D721Med (cell line): ENCODE measurements around the gene SP1.
"Not testable (repeated sequence)": the region's sequence is repeated elsewhere in the genome, so short reads cannot be mapped to it uniquely, and the experiment has no call there.

Experiments
- DNase-seq: peaks from one replicate; pipeline ENCODE4 v3.0.0; 2011; ENCODE audit warnings: low spot score; ENCODE audit not compliant: insufficient read length
- FAIRE-seq: peaks from 2 replicates; lab custom pipeline; 2011; peaks lifted over from hg19 to GRCh38; lab: Jason Lieb, UNC
- CTCF ChIP-seq: IDR thresholded peaks from 2 replicates; pipeline ENCODE4 v1.5.1; 2012; ENCODE audit warnings: mild to moderate bottlenecking, control low read depth; ENCODE audit not compliant: insufficient read depth; ENCODE audit errors: missing control alignments

SP1 gene

GRCh38 chr12:53441040-53441833 lies 61.3 kb downstream of the SP1 start, which contains the start of gene PRR13:
Gene PRR13 (plus strand): TSS chr12:53441734. CDS start chr12:53442715, 981 bp downstream.
- no peak for TF ChIP-seq CTCF
- FAIRE-seq (no peak), DNase-seq (peak; percentile 89)

- no peak for FAIRE-seq
- no peak for TF ChIP-seq CTCF
- DNase-seq: no peak
Observed at GRCh38 chr12:53443955-53444354, 64.0 kb downstream of the SP1 start.

GRCh38 chr12:53444593-53445325 lies 64.8 kb downstream of the SP1 start:
- DNase-seq, FAIRE-seq: not testable (repeated sequence)

- DNase-seq (no peak), FAIRE-seq (no peak)
- TF ChIP-seq CTCF: no peak
Observed at GRCh38 chr12:53450936-53451335, 71.0 kb downstream of the SP1 start.

GRCh38 chr12:53451661-53452158 lies 71.7 kb downstream of the SP1 start, which contains the start of gene PCBP2:
Gene PCBP2 (plus strand): TSS chr12:53452102. CDS start chr12:53454801, 2,699 bp downstream.
- no peak for FAIRE-seq
- peak; percentile 81 for TF ChIP-seq CTCF
- DNase-seq: peak; percentile 79

GRCh38 chr12:53452159-53453077 lies 72.4 kb downstream of the SP1 start:
- FAIRE-seq (no peak), DNase-seq (no peak)
- TF ChIP-seq CTCF: peak; percentile 23
